Activated naive CD4-positive, alpha-beta T cell treated with anti-CD3 and anti-CD28 coated beads, Interleukin-2, amount 50 U/mL, for 16 hours (primary cell): ENCODE measurements around the gene CBARP.

ENCODE experiments used
- DNase-seq: peaks from one replicate; pipeline ENCODE4 v3.0.0-alpha.2; 2020

CBARP gene

DNA sequence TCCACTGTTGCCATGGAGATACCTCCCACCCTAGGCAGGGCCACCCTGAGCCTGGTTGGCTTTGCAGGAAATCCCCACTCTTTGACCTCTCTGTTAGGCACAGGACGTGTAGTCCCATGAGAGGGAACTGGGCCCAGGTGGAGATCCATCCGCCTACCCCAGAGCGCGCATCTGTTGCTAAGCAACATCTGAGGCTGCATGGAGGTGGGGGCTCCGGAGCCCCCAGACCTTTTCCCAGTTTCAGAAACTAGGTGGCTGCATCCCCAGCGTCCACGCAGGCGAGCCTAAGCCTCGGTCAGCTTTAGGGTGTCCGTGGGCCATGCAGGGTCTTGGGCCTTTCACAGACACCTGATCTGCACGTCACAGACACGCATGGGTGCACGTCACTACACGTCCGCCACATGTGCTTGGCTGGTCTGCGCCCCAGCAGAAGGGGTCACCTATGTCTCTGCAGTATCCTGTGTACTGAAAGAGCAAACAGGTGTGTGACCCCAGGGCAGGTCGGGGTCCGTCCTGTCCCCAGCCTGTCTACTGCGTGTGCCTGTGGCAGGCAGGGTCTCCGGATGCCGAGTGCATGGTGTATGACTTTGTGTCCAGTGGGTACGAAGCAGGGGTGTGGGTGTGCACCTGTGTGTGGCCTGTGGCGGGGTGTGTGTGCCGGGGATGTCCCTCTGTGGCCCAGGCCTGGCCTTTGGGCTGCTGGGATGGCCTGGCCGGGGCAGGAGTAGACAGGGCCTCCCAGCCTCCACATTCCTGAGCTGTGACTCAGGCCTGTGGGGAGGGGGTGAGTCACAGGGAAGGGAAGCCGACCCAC is 27.2 kb upstream of the CBARP start:
- no peak for DNase-seq

DNA sequence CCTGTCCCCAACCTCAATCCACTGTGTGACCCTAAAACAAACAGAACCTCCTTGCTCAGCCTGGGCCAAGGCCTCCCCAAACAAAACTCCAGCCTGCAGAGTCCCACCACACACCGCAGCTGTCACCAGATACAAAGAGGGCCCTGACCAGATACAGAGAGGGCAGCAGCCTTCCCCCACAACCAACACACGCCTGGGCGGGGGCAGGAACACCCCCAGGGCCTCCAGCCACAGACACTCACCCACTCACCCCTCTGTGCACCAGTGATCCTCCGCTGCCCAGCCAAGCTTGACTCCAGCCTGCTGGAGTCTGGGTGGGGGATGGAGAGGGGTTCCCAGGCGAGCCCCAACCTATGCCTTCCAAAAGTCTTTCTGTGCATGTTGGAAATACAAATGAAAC is 25.4 kb upstream of the CBARP start:
- DNase-seq: no peak

DNA sequence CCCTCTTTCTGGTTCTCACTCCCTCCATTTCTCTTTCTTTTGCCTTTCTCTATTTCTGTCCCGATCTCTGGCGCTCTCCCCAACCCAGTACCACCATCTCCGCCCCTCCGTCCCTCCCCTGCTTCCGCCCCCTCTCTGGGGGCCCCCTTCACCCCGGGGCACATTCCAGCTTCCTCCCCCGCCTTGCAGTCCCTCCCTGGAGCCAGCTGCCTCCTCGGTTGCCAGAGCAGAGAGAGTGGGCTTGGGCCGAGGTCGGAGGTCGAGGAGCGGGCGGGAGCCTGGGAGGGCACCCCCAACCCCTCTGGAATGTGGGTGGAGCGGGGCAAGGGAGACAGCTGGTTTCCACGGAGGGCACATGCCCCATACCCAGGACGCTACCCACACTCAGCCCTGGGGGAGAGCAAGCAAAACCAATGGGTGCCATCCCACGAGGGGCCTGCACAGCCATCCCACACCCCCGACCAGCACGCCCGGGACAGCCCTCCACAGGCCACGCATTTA is 24.9 kb upstream of the CBARP start:
- no peak for DNase-seq

DNA sequence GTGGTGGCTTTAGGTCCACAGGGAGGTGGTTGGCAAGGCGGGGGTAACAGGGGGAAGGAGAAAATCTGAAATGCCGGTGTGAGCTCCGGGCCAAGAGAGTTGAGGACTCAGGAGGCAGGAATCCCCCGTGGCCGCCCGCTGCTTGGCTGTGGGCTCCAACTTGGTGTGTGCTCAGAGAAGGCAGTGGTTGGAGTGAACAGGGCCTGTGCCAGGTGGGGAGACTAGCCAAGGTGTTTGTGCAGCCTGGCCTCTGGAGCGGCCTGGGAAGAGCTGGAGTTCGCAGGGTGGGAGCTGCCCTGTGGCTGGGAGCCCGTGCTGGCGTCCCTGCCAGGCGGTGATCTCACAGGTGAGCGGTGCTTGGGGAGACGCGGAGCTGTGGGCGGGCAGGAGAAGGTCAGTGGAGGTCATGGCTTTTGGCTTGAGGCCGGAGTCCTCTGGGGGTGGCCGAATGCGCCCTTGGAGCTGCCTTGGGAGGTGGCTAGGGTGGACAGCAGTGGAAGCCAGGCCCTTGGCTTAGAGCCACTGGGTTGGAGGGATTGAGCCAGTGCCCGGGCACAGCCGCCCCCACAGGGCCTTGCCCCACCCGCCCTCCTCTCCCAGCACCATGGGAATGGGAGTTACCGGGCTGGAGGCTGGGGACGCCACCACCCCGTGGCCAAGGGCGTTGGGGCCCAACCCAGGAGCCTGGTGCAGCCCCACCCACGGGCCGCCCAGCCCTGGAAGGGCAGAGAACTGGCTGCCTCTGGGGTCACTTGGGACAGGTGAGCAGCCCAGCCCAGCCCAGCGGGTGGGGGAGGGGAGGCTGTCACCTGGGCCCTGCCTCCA is 24.2 kb upstream of the CBARP start:
- no peak for DNase-seq

DNA sequence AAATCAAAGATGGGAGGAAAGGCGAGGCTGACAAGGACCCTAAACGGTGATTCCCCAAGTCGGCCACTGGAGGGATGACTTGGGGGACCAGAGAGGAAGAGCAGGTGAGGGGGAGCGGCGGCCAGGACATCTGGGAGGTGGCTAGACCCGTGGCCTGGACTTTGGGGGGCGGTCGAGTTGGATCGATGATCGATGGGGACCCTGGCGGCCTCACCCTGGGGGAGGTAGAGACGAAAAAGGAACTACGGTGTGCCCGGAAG is 23.7 kb upstream of the CBARP start:
- no peak for DNase-seq

DNA sequence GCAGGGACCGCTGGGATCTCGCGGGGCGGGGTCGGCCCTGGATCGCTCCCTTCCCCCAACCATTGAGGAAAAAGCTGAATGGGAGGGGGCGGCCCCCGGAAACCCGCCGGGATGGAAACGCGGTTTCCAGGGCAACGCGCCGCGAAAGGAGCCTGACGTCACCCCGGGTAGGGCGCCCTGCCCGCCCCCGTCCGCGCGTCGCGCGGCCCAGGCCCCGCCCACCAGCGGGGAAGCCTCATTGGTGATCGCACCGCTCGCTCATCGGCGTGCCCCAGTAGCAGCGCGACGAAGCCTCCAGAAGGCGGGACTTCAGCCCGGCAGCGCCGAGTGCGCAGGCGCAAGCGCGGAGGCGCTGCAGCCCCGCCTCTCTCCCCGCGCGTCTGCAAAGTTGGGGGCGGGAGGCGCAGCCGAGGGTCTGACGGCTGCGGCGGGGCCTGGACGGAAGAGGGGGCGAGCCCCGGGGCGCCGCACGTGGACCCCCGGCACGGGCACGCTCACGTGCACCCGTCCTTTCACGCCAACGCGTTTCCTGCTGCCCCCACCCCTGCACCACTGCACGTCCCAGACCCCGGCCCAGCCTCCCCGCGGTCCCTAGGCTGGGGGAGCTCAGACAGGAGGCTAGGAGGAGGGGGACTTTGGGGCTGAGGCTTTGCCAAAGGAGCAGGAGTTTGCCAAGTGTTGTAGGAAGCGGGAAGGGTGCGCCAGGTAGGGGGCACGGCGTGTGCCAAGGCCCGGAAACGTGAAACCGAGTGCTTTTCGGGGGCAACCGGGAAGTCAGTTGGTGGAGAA is 23.1 kb upstream of the CBARP start:
- DNase-seq: peak; percentile 97

DNA sequence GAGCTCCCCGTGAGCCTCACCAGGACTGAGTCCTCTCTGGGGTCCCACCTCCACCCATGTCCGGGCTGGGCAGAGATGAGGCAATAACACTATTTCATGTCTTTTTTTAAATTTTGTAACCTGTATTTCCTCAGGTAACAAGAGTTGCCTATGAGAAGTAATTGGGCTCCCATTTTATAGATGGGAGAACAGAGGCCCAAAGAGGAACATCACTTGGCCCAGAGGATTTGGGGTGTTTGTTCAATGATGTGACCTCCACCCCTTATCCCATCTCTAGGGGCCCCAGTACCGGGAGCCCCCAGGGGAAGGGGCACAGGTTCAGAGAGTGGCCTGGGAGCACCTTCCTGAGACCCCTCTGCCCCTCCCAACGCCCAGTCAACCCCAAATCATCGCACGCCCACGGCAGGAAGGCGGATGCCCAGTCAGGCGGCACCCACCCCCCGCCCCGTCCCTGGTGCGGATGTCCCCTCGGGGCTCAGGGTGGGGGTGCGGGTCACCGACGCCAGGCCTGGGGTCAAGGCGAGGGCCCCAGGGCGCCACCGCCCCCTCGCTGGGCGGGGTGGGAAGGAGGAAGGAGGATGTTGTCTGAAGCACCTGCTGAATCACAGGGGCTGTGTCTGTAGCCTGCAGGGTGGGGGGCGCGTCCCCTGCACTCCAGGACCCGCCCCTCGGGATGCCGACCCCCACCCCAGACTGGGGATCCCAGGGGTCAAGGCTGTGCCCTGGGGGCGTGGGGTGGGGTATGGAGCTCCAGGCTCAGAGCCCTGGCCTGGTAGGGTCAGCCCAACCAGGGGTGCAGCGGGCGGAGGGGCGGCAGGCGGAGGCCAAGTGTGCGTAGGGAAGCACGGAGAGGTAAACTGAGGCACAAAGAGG is 22.3 kb upstream of the CBARP start:
- DNase-seq: peak; percentile 47

DNA sequence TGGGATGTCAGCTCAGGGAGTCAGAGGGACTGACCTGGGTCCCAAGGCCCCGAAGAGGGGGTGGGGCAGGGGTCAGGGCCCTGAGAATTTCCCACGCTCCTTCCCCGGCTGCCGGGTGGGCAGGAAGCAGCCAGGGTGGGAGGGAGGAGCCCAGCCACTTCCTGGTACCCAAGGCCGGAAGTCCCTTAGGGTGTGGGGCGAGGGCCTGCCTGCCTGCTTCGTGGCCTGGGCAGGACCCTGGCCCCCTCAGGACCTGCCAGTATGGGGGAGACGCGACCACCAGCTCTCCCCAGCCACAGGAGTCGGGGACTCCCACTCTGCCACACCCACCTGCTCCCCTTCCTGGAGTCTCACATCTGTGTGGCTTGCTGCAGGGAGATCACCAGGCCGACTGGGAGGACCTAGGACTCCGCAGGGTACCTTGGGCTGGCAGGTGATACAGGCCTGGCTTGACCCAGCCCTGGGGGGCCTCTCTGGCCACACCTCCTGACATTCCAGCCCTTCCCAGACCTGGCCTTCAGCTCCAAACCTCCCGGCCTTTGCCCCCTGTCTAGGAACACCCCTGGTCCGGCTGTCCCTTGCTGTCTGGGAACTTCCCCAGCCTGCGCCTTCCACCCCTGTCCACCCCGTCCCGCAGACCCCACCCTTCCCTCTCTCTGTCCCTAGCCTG is 21.5 kb upstream of the CBARP start:
- DNase-seq: peak; percentile 68

DNA sequence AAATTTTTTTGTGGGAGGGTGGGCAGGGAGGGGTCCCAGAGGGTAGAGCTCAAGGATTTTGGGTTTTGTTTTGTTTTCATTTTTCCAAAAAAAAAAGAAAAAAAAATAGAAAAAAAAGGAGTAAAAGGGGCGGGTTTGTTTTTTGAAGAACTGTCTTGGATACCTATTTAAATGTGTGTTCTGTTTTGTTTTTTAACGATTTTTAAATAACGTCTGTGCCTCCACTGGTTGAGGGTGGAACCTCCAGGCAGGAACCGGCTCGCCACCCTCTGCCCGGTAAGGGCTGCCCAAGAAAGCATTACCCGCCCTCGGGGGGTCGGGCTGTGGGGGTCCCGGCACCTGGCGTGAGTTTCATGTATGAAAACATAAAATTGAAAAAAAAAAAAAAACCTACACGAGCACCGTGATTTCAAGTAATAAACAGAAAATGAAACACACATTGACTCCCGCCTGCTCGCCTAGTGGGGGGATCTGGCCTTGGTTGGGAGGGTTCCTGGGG is 21.0 kb upstream of the CBARP start:
- DNase-seq: no peak

DNA sequence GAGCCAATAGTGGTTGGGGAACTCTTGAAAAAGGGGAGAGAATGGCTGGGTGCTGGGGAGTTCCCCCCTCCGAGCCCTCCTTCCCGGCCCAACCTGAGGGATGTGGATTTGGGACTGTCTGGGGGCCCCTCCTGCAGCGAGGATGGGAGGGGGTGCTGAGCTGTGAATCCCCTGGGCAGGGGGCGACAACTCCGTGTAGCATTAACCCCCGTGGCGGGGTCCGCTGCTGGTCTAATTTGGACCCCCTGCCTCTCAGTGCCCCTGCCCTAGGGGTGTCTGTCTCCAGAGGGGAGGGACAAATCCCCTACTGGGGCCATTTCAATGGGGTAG is 20.3 kb upstream of the CBARP start:
- DNase-seq: no peak

DNA sequence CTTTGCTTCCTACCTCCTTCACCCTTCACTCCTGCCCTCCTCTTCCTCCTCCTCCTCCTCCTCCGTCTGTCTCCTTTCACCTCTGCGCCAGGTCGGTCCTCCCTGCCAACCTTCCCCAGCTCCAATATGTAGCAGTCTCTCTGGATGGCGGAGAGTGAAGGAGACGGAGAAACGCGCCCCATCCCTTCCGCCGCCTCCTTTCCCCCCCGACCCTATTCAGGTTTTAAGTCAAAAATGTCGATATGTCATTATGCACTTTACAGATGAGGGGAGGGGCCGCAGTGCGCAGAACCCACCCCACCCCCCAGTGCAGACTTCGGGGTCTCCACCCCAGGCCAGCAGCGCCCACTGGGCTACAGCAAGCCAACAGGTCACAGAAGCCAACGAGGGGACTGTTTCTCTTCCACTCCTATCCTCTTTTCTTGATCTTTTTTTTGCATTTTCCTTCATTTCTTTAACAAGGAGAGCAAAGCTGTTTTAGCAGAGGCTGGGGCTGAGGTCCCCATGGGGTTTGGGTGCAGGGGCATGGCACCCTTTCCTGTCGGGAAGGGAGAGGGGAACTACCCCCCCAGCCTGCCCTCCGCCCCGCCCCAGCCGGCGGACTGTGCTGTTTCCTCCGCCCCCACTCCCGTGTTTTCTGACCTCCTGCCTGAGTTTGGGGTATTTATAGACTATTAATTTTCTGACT is 19.8 kb upstream of the CBARP start:
- DNase-seq: no peak

DNA sequence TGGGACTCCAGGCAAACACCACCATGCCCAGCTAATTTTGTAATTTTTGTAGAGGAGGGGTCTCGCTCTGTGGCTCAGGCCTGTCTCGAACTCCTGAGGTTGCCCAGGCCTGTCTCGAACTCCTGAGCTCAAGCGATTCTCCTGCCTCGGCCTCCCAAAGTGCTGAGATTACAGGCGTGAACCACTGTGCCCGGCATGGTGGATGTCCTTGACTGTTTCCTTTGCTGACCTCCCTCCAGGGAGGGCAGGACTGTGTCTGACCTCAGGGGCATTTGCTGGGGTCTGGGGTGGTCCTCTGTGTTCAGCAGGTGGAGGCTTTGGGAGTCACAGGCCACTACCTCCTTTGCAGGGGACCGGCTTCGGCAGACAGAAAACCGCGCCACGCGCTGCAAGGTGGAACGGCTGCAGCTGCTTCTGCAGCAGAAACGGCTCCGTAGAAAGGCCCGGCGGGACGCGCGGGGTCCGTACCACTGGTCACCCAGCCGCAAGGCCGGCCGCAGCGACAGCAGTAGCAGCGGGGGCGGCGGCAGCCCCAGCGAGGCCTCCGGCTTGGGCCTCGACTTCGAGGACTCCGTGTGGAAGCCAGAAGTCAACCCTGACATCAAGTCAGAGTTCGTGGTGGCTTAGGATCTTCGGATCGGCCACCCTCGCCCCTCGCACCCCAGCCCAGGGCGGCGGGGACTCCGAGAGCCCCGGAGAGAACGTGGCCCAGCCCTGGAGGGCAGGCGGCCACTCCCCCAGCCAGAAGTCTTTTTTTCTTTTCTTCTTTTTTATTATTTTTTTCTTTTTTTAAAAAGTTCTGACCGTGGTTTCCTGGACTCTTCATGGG is 19.1 kb upstream of the CBARP start:
- DNase-seq: no peak

DNA sequence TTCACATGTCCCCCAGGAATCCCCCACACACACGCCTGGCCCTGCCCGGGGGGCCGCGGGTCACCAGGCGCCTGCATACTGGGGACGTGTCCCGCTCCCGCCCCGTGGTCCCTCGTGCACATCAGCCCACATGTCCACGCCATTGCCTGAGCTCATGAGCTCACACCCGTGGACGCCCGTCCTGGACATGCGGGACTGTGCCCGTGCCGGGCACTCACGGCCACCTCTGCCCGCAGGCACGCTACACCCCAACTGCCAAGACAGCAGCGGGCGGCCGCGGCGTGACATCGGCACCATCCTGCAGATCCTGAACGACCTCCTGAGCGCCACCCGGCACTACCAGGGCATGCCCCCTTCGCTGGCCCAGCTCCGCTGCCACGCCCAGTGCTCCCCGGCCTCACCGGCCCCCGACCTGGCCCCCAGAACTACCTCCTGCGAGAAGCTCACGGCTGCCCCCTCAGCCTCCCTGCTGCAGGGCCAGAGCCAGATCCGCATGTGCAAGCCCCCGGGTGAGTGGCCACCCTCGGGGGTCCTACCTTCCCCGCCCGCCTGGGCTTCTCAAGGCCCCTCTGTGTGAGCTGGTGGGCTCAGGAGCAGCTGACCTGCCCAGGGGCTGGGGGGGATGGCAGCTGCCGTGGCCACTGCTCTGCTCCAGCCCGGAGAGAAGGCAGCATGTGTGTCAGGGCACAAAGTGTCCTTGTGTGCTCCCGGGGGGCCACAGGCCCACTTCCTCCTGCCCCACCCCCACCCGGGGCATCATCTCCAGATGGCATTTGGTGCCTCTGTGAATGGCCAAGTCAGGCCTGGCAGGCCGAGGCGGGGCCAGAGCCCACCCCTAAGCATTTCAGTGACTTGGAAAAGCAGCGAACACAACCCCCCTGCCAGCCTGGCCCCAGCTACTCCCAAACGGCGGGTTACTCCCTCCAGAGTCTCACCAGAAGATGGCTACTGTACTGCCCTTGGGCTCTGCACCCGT is 17.7 kb upstream of the CBARP start:
- DNase-seq: no peak

DNA sequence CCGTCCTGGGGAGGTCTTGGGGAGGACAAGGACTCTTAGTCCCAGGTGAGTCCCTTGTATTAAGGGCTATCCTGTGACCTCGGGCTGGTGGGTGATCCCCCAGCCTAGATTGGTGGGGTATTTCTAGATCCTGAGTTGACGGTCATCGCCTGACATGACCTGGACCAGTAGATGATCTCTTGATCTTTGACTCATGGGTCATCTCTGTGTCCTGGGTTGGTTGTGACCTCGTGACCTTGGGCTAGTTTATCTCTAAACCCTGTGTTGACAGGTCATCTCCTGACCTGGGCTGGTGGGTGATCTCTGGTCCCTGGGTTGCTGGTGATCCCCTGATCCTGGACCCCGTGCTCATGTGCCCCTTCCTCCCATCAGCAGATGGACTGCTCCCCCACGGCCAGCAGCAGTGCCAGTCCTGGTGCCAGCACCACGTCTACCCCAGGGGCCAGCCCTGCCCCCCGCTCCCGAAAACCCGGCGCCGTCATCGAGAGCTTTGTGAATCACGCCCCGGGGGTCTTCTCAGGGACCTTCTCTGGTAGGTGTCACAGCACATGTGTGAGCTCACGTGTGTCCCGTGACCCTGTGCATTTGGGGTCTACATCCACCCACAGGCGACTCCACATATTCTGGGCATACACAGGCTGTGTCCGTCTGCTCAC is 16.9 kb upstream of the CBARP start:
- no peak for DNase-seq

DNA sequence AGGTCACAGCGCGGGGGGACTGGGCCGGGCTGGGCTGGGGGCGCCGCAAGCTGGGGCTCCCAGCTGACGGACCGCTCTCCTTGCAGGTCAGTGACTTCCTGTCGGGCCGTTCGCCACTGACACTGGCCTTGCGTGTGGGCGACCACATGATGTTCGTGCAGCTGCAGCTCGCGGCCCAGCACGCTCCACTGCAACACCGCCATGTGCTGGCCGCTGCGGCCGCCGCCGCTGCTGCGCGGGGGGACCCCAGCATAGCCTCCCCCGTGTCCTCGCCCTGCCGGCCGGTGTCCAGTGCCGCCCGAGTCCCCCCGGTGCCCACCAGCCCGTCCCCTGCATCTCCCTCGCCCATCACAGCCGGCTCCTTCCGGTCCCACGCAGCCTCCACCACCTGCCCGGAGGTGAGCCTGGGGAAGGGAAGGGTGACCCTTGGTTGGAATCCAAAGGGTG is 16.3 kb upstream of the CBARP start:
- DNase-seq: no peak

DNA sequence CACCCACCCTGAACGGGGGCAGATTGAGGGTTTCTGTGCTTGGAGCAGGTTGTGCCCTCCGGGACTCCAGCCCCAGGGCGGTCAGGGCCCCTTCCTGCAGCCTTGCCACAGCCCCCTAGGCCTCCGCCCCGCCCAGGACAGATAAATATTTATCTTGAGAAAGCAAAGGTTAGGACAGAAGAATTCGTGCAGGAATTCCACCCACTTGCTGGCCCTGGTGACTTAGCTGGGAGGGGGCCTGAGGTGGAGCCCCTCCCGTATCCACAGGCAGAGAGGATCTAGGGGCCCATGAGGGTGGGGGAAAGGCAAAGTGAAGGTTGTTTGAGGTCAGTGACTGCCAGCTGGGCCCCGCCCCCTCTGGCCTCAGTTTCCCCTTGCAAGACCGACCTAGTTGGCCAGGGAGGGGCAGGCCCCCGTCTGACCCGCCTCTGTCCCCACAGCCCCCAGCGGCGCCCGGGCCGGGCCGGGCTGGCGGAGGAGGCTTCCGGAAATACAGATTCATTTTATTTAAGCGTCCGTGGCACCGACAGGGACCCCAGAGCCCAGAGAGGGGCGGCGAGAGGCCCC is 15.8 kb upstream of the CBARP start:
- no peak for DNase-seq

DNA sequence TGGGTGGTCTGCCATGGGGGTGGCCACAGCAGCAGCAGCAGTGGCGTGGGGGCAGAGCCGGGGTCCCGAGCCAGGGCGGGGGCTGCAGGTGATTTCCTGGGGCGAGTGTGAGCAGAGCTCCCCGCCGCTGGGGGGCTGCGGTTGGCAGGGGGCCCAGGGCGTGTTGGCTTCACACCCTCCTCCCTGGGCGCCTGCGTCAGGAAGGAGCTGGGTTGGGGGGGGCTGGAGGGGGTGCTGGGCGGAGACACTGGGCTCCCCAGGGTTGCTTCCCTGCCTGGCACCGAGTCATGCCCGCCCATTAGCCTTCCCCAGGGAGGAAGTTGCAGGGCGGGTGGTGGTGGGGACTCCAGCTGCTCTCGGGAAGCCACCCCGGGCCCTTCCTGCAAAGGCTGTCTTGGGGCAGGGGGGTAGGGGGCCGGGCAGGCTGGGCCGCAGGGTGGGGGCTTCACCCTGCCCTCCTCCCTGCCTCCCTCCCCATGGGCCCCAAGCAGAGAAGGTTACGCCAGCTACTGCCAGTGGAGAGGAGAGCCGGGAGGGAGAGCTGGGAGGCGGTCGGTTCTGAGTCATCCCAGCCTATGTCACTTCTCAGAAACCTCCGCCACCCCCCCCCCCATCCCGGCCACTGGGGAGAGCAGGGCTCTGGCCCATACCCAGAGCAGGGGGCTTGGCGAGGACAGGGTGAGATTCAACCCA is 15.2 kb upstream of the CBARP start:
- peak; percentile 56 for DNase-seq
